Mucosa of descending colon (tissue), 3 donors: ENCODE results near the gene TMEM171. TPM values are rescaled to one million over a fixed set of nuclear protein-coding genes. Genes with fewer than 3 reads are reported as not detected.

Experiments
- ATAC-seq: fragments of 200-7000 bp; cut with Tn5 transposase; one replicate; pipeline ENCODE4 v1.9.1; 2020; ENCODE audit warnings: mild to moderate bottlenecking, moderate library complexity
- DNase-seq, 3 donors: peaks; one replicate each; pipeline ENCODE4 v3.0.0-alpha.2; 2020
- H3K36me3 ChIP-seq: fragments of 200-600 bp; one replicate; pipeline ENCODE4 v1.8.0; 2021; ENCODE audit warnings: low read depth, mild to moderate bottlenecking
- H3K4me1 ChIP-seq: fragments of 200-600 bp; one replicate; pipeline ENCODE4 v1.8.0; 2021; ENCODE audit warnings: low read depth, mild to moderate bottlenecking
- H3K4me3 ChIP-seq: fragments of 200-600 bp; one replicate; pipeline ENCODE4 v1.8.0; 2021; ENCODE audit warnings: mild to moderate bottlenecking
- H3K9me3 ChIP-seq: fragments of 200-600 bp; one replicate; pipeline ENCODE4 v1.8.0; 2021; ENCODE audit warnings: mild to moderate bottlenecking
- intact Hi-C, 2 donors: fragments of 100-400 bp; cut with DNase I in 1 of 2; cut with micrococcal nuclease in 1 of 2; formaldehyde crosslinking; loops; one replicate each; pipeline versions ENCODE4 v1.11.0 to v1.11.1; 2022; cut with DNase I, micrococcal nuclease
- total RNA-seq, 3 donors: library from RNA; stranded (reverse); fragmentation: NEBNext Ultra II Directional in 2 of 3; extraction: Animal tissue kit (Norgen Biotek cat#: 25700) in 2 of 3; gene quantifications; one replicate each; pipeline versions ENCODE4 v1.2.1 to v1.2.4, GENCODE V29; 2021 to 2023
- TF ChIP-seq, protein P1 (sequence below): fragments of 200-600 bp; IDR thresholded peaks from one replicate; pipeline ENCODE4 v1.8.0; 2022; ENCODE audit warnings: antibody characterized with exemption, mild to moderate bottlenecking
- donor health status: DM: no; HTN: no; CAD: no; lungs with moderate emphysema.
- donor health status: DM: no; HTN: no; CAD: no.
- donor health status: DM: no; HTN: yes; CAD: no.

Gene TMEM171
- total RNA-seq, 3 donors from 2014 or later = 34.5 to 101 (median 70.9) TPM

DNA sequence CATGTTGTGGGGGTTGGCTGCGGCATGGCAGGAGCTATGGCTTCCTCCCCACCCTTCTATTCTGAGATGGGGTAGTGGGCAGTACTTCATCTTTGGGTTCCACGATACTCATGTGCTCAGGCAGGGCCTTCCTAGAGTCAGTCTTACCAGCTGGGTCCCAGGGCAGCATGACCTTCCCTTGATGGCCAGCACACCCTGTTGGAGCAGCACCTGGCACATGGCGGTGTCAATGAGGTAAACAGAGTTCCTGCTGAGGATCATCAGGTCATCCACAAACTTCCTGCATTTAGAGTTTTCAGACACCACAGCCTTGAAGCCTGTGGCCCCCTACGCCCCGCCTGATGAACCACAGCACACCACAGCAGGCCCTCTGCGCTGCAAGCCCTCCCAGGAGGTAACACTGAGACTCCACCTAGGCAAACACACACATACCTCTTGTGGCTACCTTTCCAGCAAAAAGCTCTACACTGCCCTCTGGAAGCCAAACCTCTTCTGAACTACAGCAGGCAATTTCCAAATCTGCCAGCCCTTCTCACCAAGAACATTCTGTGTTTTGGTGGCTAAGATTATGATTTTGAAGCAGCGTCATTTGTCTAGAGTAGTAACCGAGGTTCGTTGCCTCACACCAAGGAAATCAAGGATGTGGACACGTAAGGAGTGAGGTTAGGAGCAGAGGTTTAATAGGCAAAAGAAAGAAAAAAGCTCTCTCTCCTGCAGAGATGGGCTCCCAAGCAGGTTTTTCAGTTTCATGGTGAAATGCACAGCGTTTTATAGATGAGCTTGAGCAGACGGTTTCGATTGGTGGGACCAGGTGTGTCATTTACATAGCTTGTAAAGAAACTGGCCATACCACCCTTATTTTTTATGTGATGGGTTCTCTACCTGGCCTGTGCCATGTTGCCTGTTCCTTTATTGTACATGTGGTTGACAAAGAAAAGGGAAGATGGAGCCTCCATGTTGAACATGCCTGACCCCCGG, 32.3 kb downstream of the TMEM171 start:
- H3K36me3 ChIP-seq = no peaks in the 10 kb centered on the region
- no peaks in the 10 kb centered on the region for H3K4me1 ChIP-seq
- intact Hi-C loops = no loop called here
- H3K4me3 ChIP-seq = no peak overlapping the region
- DNase-seq (peak in 1 of 3 donors; percentile 54), ATAC-seq (peak; percentile 72)
- TF ChIP-seq, protein P1, sequence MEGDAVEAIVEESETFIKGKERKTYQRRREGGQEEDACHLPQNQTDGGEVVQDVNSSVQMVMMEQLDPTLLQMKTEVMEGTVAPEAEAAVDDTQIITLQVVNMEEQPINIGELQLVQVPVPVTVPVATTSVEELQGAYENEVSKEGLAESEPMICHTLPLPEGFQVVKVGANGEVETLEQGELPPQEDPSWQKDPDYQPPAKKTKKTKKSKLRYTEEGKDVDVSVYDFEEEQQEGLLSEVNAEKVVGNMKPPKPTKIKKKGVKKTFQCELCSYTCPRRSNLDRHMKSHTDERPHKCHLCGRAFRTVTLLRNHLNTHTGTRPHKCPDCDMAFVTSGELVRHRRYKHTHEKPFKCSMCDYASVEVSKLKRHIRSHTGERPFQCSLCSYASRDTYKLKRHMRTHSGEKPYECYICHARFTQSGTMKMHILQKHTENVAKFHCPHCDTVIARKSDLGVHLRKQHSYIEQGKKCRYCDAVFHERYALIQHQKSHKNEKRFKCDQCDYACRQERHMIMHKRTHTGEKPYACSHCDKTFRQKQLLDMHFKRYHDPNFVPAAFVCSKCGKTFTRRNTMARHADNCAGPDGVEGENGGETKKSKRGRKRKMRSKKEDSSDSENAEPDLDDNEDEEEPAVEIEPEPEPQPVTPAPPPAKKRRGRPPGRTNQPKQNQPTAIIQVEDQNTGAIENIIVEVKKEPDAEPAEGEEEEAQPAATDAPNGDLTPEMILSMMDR = no peak
- no peaks in the 10 kb centered on the region for H3K9me3 ChIP-seq

DNA sequence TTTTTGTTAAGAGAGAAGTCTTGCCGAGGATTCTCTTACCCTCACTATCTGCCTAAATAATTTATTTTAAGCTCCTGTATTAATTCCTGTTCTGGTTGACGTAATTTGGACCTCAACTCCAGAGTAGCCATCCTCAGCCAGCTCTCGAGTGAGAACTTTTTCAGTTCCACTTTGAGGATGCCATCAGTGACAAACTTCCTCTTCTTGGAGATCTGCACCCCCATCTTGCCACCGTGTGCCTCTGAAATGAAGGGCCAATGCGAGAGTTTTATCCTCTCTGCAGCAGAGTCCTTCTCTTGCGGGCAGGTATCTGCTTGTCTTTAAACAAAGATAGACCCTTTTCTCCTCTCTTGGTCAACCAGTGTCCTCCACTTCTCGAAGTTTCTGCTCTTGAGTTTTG, 33.1 kb downstream of the TMEM171 start:
- no peak for DNase-seq

DNA sequence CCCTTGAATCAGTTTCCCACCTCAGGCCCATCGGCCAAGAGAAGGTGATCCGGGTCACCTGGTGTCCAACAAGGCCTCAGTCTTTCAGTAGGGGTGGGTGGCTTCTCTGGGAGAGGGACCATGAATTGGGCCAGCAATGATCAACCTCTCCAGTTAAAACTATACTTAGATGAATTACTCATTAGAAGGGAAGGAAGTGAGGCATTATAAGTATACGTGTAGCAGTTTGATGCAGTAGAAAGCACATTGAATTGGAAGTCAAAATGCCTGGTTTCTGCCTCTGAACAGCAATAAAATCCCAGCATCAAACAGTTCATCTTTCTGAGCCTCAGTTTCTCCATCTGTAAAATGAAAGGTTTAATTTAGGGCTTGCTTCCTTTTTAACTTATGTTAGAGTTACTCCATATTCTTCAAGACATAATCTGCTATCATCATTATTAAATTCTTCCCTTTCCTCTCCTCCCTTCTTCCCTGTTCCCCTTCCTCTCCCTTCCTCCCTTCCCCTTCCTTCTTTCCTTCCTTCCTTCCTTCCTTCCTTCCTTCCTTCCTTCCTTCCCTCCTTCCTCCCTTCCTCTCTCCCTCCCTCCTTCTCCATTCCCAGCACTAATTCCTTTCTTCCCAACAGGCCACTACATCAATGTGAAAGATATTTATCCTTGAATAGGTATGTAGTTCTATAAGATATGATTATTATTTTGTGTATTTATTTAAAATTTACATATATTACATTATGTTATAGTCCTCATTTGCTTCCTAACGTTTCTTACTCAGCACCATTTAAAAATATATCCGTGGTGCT, 34.0 kb downstream of the TMEM171 start:
- H3K4me1 ChIP-seq = no peaks in the 10 kb centered on the region
- ATAC-seq = no peak
- TF ChIP-seq, protein P1 = no peak
- H3K9me3 ChIP-seq = no peaks in the 10 kb centered on the region
- no peaks in the 10 kb centered on the region for H3K36me3 ChIP-seq
- DNase-seq = no peak
- H3K4me3 ChIP-seq = no peak overlapping the region
- intact Hi-C loops = no loop called here

More for the DNA sequence above, 33.1 kb downstream of the TMEM171 start:
- H3K4me3 ChIP-seq = no peak overlapping the region
- H3K4me1 ChIP-seq = no peaks in the 10 kb centered on the region
- TF ChIP-seq, protein P1 = no peak
- H3K9me3 ChIP-seq = no peaks in the 10 kb centered on the region
- no peaks in the 10 kb centered on the region for H3K36me3 ChIP-seq
- no peak for ATAC-seq
- intact Hi-C loops = no loop called here

DNA sequence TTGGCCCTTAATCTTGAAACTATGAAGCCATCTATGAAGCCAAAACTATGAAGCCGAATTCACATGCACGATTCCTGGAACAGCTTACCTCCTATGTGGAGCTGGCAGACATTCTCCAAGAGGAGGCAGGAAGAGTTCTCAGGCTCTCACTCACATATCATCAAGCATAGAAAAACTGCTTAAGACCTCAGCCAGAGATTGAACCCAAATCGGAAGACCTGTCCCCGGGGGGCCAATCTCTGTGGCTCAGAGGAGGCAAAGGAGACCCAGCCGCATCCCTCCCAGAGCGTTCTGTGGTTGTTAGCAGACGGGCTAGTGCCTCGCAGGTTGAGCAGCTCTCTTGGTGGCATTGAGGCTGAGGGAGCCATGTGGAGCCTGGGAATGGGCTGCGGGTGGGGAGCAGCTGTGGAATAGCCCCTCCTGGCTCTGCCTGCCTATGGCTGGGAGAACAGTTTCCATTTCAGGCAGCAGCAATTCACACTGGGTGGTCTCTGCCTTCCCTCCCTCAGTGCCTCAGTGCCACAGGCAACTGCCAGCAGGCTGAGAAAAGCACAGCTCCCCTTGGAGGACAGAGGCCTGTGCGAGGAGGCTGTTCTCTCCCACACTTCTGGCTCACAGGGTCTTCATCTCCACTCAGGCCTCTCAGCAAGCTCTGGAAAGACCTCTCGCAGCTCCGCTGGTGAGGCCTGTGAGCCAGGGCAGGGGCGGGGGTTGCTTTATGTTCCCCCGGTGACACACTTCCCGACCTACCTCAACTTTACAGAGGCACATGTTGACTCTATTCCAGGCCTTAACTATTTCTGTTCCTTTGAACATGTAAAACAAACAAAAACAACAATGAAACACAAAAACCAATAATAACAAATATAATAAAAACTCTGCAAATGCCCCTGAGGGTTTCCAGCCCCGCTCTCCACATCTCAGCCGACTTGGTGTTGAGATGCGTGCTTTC, 35.2 kb downstream of the TMEM171 start:
- Histone ChIP-seq H3K4me1 (no peaks in the 10 kb centered on the region), H3K9me3 (no peaks in the 10 kb centered on the region), H3K4me3 (no peak overlapping the region), H3K36me3 (no peaks in the 10 kb centered on the region)
- TF ChIP-seq, protein P1 = no peak
- DNase-seq (no peak), ATAC-seq (no peak)
- intact Hi-C loops = no loop called here
